GM18517 (cell line): ENCODE results near the gene TMCC3.

Experiments
- ATAC-seq: cut with Tn5 transposase; IDR thresholded peaks from one replicate; pipeline ENCODE4 v1.9.1; 2021; ENCODE audit warnings: mild to moderate bottlenecking, moderate library complexity; ENCODE audit not compliant: unreplicated experiment

Gene TMCC3

DNA sequence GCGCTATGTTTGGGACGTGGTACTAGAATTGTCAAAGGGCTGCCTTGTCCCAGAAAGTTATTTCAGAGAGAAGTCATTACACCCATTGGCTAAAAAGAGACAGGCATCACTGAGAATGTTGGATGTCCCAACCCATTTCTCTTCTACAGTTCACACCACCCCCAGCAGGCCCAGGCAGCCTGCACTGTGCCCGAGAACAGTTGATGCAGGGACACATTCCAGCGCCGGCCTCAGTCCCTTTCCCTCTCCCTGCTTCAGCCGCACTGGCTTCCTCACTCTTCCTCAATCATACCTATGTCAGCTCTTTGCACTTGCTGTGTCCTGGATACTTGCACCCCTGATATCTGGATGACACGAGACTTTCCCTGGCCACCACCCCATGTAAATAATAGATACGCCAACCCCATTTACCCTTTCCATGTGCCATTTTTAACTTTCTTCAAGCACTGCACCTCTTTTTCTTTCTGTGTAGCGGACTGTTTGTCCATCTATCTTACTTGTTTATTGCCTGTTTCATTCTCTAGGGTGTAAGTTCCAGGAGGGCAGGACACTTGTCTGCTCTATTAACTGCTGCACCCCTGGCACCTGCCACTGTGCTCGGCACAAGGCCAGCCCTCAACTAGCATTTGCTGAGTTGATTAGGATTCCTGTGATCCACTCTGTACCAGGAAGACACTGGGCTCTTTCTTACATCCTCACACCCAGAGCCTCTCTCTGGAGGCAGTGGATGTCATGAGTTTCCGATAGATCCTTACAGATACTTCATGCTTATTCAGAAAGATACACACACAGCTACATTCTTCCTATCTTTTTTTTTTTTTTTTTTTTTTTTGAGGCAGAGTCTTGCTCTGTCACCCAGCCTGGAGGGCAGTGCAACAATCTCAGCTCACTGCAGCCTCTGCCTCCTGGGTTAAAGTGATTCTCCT is 114.1 kb downstream of the TMCC3 start:
- no peak for ATAC-seq

DNA sequence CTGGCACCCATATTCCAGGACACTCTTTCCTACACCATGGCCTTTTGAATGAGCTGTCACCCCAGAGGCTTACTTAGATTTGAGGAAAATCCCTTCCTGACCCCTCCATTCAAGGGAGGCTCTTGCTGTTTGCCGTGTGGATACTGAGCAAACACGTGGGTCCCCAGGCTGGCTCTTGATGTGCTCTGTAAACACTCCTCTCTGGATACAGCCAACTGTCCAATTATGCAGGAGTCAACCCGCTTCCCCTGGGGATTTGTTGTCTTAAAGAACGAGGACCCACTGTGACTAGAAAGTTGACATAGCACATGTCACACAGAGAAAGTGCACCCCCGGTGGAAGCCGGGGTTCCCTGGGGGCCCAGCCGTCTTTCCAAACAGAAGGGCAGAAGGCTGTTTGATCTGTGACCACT is 114.8 kb downstream of the TMCC3 start:
- no peak for ATAC-seq

DNA sequence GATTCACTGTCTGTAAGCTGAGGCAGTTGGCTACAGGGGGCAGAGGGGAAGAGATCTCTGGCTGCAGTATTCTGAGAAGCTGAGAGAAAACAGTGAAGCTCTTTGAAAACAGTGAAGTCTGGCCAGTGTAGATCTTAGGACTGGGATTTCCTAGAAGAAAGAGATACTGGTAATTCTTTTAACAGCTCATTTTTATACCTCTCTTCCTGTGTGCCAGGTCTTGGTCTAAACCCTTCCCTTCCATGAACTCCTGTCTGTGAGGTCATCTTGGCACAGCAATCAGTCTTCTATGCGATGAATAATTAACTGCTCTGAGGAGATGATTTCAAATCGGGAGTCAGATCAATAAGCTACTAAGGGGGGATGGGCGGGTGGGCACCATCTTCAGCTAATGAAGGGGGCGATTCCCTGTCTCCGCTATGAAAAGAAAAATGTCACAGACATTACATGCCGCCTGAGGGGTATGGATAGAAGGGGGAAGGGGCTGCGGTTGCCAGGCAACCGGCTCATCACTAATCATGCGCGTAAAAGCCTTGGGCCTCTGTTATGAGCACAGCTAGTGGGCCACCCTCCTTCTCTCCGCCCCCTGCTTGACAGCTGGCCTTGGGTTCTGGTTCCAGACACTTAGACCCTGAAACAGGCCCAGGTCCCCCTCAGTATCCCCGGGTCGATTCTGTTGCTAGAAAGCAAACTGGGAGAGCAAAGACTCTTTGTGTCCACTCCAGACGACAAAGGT is 115.4 kb downstream of the TMCC3 start:
- ATAC-seq, result no peak

DNA sequence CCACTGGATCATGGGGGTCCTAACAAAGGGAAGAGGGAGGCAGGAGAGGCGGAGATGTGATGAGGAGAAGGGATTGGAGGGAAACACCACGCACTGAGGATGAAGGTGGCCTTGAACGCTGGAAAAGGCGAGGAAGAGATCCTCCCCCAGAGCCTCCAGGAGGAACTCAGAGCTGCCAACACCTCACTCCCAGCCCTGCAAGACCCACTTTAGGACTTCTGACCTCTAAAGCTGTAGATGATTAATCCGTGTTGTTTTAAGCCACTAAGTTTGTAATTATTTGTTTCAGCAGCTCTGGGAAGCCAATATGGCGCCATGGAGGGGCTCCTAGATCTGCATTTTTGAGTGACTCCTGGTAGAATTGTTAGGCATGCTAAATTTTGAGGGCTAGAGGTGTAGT is 116.1 kb downstream of the TMCC3 start:
- no peak for ATAC-seq

DNA sequence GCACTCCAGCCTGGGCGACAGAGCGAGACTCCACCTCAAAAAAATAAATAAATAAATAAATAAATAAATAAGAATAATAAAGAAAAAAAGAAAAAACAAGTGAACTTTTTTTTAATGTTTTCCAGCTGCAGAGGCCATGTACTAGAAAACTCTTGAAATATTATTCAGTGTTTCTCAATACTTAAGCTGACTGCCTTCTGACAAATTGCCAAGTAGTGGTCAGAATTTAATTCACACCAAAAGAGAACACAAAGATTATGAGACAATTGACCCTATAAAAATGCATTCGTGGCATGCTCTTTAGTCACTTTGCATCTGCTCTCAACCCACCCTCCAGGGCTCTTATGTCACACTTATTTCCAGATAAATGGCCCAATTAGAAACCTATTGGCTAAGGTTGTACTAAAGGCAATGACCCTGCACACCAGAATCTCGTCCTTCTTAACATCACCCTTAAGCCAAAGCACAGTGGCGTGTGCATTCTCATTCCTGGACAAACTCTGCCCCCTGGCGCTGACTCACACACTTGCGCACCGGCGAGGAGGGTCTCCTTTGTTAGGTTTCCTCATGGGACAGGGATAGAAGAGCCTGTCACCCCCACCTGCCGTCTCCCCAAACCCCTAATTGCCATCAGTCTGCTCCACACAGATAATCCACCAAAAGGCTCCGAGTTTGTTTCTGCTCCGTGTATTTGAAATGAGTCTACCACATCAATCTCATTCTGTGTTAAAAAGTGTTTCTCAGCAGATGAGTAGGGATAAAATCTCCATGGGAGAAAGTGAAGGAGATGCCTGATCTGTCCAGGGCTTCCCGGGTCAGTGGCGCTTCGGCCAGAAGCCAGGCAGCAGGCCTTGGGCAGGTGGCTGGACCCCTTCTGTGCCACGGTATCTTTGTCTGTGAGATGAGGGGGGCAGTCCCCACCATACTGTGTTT is 117.6 kb downstream of the TMCC3 start:
- no peak for ATAC-seq

DNA sequence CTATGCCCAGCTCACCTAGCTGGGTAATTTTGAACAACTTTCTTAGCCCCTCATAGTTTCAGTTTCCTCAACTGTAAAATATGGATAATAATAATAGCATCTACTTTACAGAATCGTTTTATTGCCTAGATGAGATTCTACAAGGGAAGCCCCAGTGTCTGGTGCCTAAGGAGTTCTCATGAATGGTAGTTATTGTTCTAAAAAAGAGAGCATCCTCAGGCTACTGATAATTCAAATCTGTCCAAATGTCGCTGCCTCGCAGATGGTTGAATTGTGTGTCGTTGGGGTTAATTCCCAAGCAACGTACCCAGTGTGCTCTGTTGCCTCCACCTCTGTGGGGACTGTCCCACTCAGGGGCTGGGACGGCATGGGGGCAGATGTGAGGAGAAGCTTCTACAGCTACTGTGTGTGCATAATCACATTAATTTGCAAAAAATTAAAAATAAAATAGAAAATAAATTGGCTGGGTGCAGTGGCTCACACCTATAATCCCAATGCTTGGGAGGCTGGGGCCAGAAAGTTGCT is 119.1 kb downstream of the TMCC3 start:
- ATAC-seq, result no peak

DNA sequence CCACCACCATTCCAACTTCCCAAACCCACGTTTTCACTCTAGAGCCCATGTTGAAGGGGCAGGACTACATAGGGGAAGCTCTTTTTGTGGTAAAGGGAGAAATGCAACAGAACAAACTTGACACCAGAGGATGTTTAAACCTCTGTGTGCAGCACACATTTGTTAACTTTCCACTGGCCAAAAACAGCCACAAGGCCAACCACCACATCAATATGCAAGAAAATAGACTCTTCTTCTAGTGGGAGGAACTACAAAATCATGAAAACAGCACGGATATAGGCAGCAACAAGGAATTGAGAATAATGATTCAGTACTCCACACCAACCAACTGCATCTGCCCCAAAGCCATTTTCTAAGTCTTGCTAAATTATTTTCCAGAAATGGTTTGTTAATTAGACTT is 124.4 kb downstream of the TMCC3 start:
- no peak for ATAC-seq
